Smooth muscle cell (in vitro differentiated cells): ENCODE results near the gene KLHL5. TPM values are rescaled to one million over a fixed set of nuclear protein-coding genes. Genes with fewer than 3 reads are reported as not detected.
A peak's percentile ranks its signal among the peaks of the same experiment; 100 is the strongest.

ENCODE experiments used
- DNase-seq: peaks from one replicate; lab custom pipeline; 2025; ENCODE audit not compliant: unreplicated experiment; lab: John Stamatoyannopoulos, UW
- H2AFZ ChIP-seq: fragments of 200-600 bp; sonication (generic); 2 replicates; pipeline ENCODE4 v1.6.0; 2016; ENCODE audit warnings: antibody characterized with exemption, low read depth, mild to moderate bottlenecking
- H3F3A ChIP-seq: fragments of 200-600 bp; sonication (generic); 2 replicates; pipeline ENCODE4 v1.6.0; 2017; ENCODE audit warnings: antibody characterized with exemption, low read depth
- H3K27ac ChIP-seq: fragments of 200-600 bp; sonication (generic); 2 replicates; pipeline ENCODE4 v1.5.1; 2016; ENCODE audit warnings: low read depth, mild to moderate bottlenecking
- H3K27me3 ChIP-seq: fragments of 200-600 bp; sonication (generic); 2 replicates; pipeline ENCODE4 v1.6.1; 2016; ENCODE audit warnings: low read depth, mild to moderate bottlenecking
- H3K36me3 ChIP-seq: fragments of 200-600 bp; sonication (generic); 2 replicates; pipeline ENCODE4 v1.5.1; 2016; ENCODE audit warnings: low read depth
- H3K4me1 ChIP-seq: fragments of 200-600 bp; sonication (generic); 2 replicates; pipeline ENCODE4 v1.5.1; 2016; ENCODE audit warnings: low read depth
- H3K4me2 ChIP-seq: fragments of 200-600 bp; sonication (generic); 2 replicates; pipeline ENCODE4 v1.6.0; 2016; ENCODE audit warnings: mild to moderate bottlenecking
- H3K4me3 ChIP-seq: fragments of 200-600 bp; sonication (generic); 2 replicates; pipeline ENCODE4 v1.5.1; 2016; ENCODE audit warnings: mild to moderate bottlenecking
- H3K79me2 ChIP-seq: fragments of 200-600 bp; sonication (generic); 2 replicates; pipeline ENCODE4 v1.6.0; 2016; ENCODE audit warnings: low read depth, mild to moderate bottlenecking
- H3K9ac ChIP-seq: fragments of 200-600 bp; sonication (generic); 2 replicates; pipeline ENCODE4 v1.6.0; 2016; ENCODE audit warnings: low read depth
- H3K9me3 ChIP-seq: fragments of 200-600 bp; sonication (generic); replicated peaks from 2 replicates; pipeline ENCODE4 v1.5.1; 2016; ENCODE audit warnings: low read depth
- H4K20me1 ChIP-seq: fragments of 200-600 bp; sonication (generic); 2 replicates; pipeline ENCODE4 v1.6.0; 2016; ENCODE audit warnings: low read depth
- CTCF ChIP-seq: fragments of 200-600 bp; sonication (generic); IDR thresholded peaks from 2 replicates; pipeline ENCODE4 v1.5.1; 2017; ENCODE audit warnings: borderline replicate concordance, mild to moderate bottlenecking, antibody characterized with exemption; ENCODE audit not compliant: insufficient read depth, poor library complexity, severe bottlenecking
- WGBS: methylation state at CpG from one replicate; pipeline ENCODE4 v1.1.7; 2016; ENCODE audit warnings: low lambda C conversion rate; 5-methylcytosine and 5-hydroxymethylcytosine counted together
- polyA plus RNA-seq: library from polyadenylated mRNA; unstranded; fragments of >200 nt; fragmentation: Nextera tagmentation; extraction: Ambion mirVana; gene quantifications from 2 replicates; pipeline ENCODE4 v1.2.1, GENCODE V29; 2016
- total RNA-seq: library from RNA; depleted of rRNA; stranded (reverse); fragments of >200 nt; gene quantifications from 2 replicates; pipeline ENCODE4 v1.2.3, GENCODE V29; 2014

KLHL5 gene
- total and polyA plus RNA-seq, 2 experiments from 2014 or later, result 31.9 to 34.7 TPM

- no peak overlapping the region for H3K4me2 ChIP-seq
- H3K9ac ChIP-seq, result no peak overlapping the region
- H3K9me3 ChIP-seq, result no peaks in the 10 kb centered on the region
- WGBS, result 48% methylated on average over 4 of the region's 4 CpGs
- no peaks in the 10 kb centered on the region for H3K79me2 ChIP-seq
- no peak for TF ChIP-seq CTCF
- peak overlapping the region; percentile 0 for H2AFZ ChIP-seq
- no peak for DNase-seq
- H3K27me3 ChIP-seq, result no peaks in the 10 kb centered on the region
- H3K36me3 ChIP-seq, result no peaks in the 10 kb centered on the region
- peak overlapping the region; percentile 1 for H3K27ac ChIP-seq
- H3F3A ChIP-seq, result no peaks in the 10 kb centered on the region
- H4K20me1 ChIP-seq, result no peaks in the 10 kb centered on the region
- H3K4me3 ChIP-seq, result no peak overlapping the region
- peaks cover 4% of the 10 kb centered on the region for H3K4me1 ChIP-seq
These were observed 24.6 kb upstream of the KLHL5 start for GRCh38 chr4:39037491-39037825.

DNA sequence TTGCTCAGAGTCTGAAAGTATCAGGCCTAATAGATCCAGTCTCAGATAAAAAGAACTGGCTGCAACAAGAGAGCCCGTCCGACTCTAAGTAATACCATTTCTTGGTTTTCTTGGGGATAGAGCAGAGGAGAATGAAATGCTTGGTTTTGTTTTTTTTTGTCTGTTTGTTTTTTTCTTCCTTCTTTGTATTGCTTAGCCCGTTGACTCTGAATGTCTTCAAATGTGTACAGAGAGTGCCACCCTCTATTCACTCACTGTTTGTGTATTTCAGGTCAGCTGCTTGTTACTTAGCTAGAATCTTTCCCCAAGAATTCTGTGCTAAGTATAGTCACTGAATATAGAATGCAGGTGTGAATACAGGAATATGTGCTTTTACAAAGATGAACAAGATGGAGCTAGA, 24.1 kb upstream of the KLHL5 start:
- WGBS, result 83% methylated on average over 3 of the region's 3 CpGs
- no peak overlapping the region for H3K9ac ChIP-seq
- H3K9me3 ChIP-seq, result no peaks in the 10 kb centered on the region
- no peaks in the 10 kb centered on the region for H3K27me3 ChIP-seq
- H2AFZ ChIP-seq, result peak overlapping the region; percentile 24
- H3K4me1 ChIP-seq, result peaks cover 7% of the 10 kb centered on the region
- no peaks in the 10 kb centered on the region for H3K36me3 ChIP-seq
- no peak overlapping the region for H3K4me2 ChIP-seq
- DNase-seq, result no peak
- TF ChIP-seq CTCF, result no peak
- no peaks in the 10 kb centered on the region for H3F3A ChIP-seq
- H3K79me2 ChIP-seq, result no peaks in the 10 kb centered on the region
- H3K27ac ChIP-seq, result peak overlapping the region; percentile 1
- H4K20me1 ChIP-seq, result no peaks in the 10 kb centered on the region
- no peak overlapping the region for H3K4me3 ChIP-seq

- Histone ChIP-seq H3K79me2 (no peaks in the 10 kb centered on the region), H3K36me3 (no peaks in the 10 kb centered on the region), H3F3A (no peaks in the 10 kb centered on the region), H2AFZ (no peak overlapping the region), H3K27ac (no peak overlapping the region), H3K4me3 (no peak overlapping the region), H3K4me1 (peaks cover 18% of the 10 kb centered on the region), H3K9me3 (no peaks in the 10 kb centered on the region), H3K9ac (no peak overlapping the region), H4K20me1 (no peaks in the 10 kb centered on the region), H3K27me3 (no peaks in the 10 kb centered on the region), H3K4me2 (no peak overlapping the region)
- 92% methylated on average over 3 of the region's 3 CpGs for WGBS
- no peak for DNase-seq
- TF ChIP-seq CTCF, result no peak
These were observed 22.9 kb upstream of the KLHL5 start for GRCh38 chr4:39039108-39039507.

GRCh38 chr4:39042366-39042765, 19.7 kb upstream of the KLHL5 start:
- no peak overlapping the region for H2AFZ ChIP-seq
- no peaks in the 10 kb centered on the region for H3K9me3 ChIP-seq
- H3K4me1 ChIP-seq, result peaks cover 17% of the 10 kb centered on the region
- DNase-seq, result no peak
- no peak for TF ChIP-seq CTCF
- WGBS, result 88% methylated on average over 1 of the region's 1 CpG
- H3K27ac ChIP-seq, result peak overlapping the region; percentile 39
- no peaks in the 10 kb centered on the region for H3K36me3 ChIP-seq
- H3K79me2 ChIP-seq, result peaks cover 11% of the 10 kb centered on the region
- H3K4me3 ChIP-seq, result no peak overlapping the region
- H4K20me1 ChIP-seq, result no peaks in the 10 kb centered on the region
- no peak overlapping the region for H3K9ac ChIP-seq
- H3F3A ChIP-seq, result peaks cover 8% of the 10 kb centered on the region
- H3K4me2 ChIP-seq, result no peak overlapping the region
- no peaks in the 10 kb centered on the region for H3K27me3 ChIP-seq
